Activated CD8-positive, alpha-beta T cell treated with anti-CD3 and anti-CD28 coated beads for 36 hours (primary cell): ENCODE measurements around the gene PTPRN2. TPM values are rescaled to one million over a fixed set of nuclear protein-coding genes. Genes with fewer than 3 reads are reported as not detected.

Experiments
- ATAC-seq: fragments of 200-7000 bp; cut with Tn5 transposase; one replicate; pipeline ENCODE4 v1.10.0; 2021; ENCODE audit warnings: mild to moderate bottlenecking, moderate library complexity
- CTCF ChIA-PET: fragments of 350-600 bp; sonication (Branson Sonifier 250); formaldehyde crosslinking; loops from one replicate; lab custom pipeline; 2021; ENCODE audit warnings: antibody characterized with exemption; lab: Charles Lee
- POLR2A ChIA-PET: fragments of 350-600 bp; sonication (Branson Sonifier 250); formaldehyde crosslinking; loops from one replicate; lab custom pipeline; 2021; ENCODE audit warnings: antibody characterized with exemption; lab: Charles Lee
- DNase-seq: peaks from one replicate; pipeline ENCODE4 v3.0.0-alpha.2; 2020
- H3K27ac Mint-ChIP-seq: one replicate; pipeline ENCODE4 v1.8.0; 2021; ENCODE audit warnings: mild to moderate bottlenecking, mixed read lengths
- H3K27me3 Mint-ChIP-seq: one replicate; pipeline ENCODE4 v1.8.0; 2021; ENCODE audit warnings: mixed read lengths
- H3K36me3 Mint-ChIP-seq: one replicate; pipeline ENCODE4 v1.8.0; 2021; ENCODE audit warnings: low read depth, mixed read lengths
- H3K4me1 Mint-ChIP-seq: one replicate; pipeline ENCODE4 v1.8.0; 2021; ENCODE audit warnings: low read depth, mixed read lengths
- H3K4me3 Mint-ChIP-seq: one replicate; pipeline ENCODE4 v1.8.0; 2021; ENCODE audit warnings: mild to moderate bottlenecking, moderate library complexity, mixed read lengths
- H3K9me3 Mint-ChIP-seq: one replicate; pipeline ENCODE4 v1.8.0; 2021; ENCODE audit warnings: mixed read lengths
- CTCF ChIP-seq: fragments of 200-600 bp; IDR thresholded peaks from one replicate; pipeline ENCODE4 v1.8.0; 2022; ENCODE audit warnings: antibody characterized with exemption, mild to moderate bottlenecking
- intact Hi-C: fragments of 100-400 bp; cut with micrococcal nuclease; formaldehyde crosslinking; loops from one replicate; pipeline ENCODE4 v1.10.0; 2022
- total RNA-seq, 2 experiments: library from RNA; stranded (reverse); gene quantifications; one replicate each; pipeline ENCODE4 v1.2.3, GENCODE V29; 2021

PTPRN2 gene
- total RNA-seq, 2 experiments from 2014 or later = 0.49 to 0.65 TPM

- CTCF ChIA-PET = interaction anchor here (1.5 kb wide), 1 partner anchor 21 kb away, joined by 4 read pairs; no protein-coding TSS in a partner anchor
- H3K4me3 Mint-ChIP-seq = no peak overlapping the region
- H3K4me1 Mint-ChIP-seq = no peaks in the 10 kb centered on the region
- no peaks in the 10 kb centered on the region for H3K27me3 Mint-ChIP-seq
- H3K36me3 Mint-ChIP-seq = no peaks in the 10 kb centered on the region
- POLR2A ChIA-PET = no interaction called here
- DNase-seq (no peak), ATAC-seq (no peak)
- no peak overlapping the region for H3K27ac Mint-ChIP-seq
- TF ChIP-seq CTCF = no peak
- intact Hi-C loops = no loop called here
- peaks cover 2% of the 10 kb centered on the region for H3K9me3 Mint-ChIP-seq
Observed at GRCh38 chr7:158443014-158443687, 144.5 kb downstream of the PTPRN2 start.

GRCh38 chr7:158442260-158442659, 145.4 kb downstream of the PTPRN2 start:
- intact Hi-C loops = no loop called here
- H3K9me3 Mint-ChIP-seq = peaks cover 2% of the 10 kb centered on the region
- CTCF ChIA-PET = no interaction called here

GRCh38 chr7:158439035-158439434, 148.6 kb downstream of the PTPRN2 start:
- intact Hi-C loops = no loop called here
- no peak for TF ChIP-seq CTCF
- Mint-ChIP-seq H3K9me3 (peaks cover 2% of the 10 kb centered on the region), H3K4me1 (no peaks in the 10 kb centered on the region), H3K36me3 (no peaks in the 10 kb centered on the region), H3K27ac (no peak overlapping the region), H3K4me3 (no peak overlapping the region), H3K27me3 (peaks cover 9% of the 10 kb centered on the region)
- DNase-seq (no peak), ATAC-seq (no peak)
- ChIA-PET POLR2A (no interaction called here), CTCF (no interaction called here)

More at GRCh38 chr7:158442260-158442659, 145.4 kb downstream of the PTPRN2 start:
- Mint-ChIP-seq H3K4me1 (no peaks in the 10 kb centered on the region), H3K27me3 (no peaks in the 10 kb centered on the region), H3K27ac (no peak overlapping the region), H3K36me3 (no peaks in the 10 kb centered on the region), H3K4me3 (no peak overlapping the region)
- no peak for TF ChIP-seq CTCF
- ATAC-seq (no peak), DNase-seq (no peak)
- POLR2A ChIA-PET = no interaction called here

GRCh38 chr7:158432369-158433341, 155.0 kb downstream of the PTPRN2 start:
- Mint-ChIP-seq H3K27me3 (peaks cover 15% of the 10 kb centered on the region), H3K4me1 (no peaks in the 10 kb centered on the region), H3K27ac (no peak overlapping the region), H3K36me3 (no peaks in the 10 kb centered on the region), H3K4me3 (no peak overlapping the region), H3K9me3 (no peaks in the 10 kb centered on the region)
- POLR2A ChIA-PET = no interaction called here
- CTCF ChIA-PET = interaction anchor here (1.6 kb wide), 1 partner anchor 13 kb away, joined by 6 read pairs; no protein-coding TSS in a partner anchor
- intact Hi-C loops = no loop called here
- ATAC-seq = no peak
- no peak for TF ChIP-seq CTCF
- no peak for DNase-seq

- ChIA-PET CTCF (no interaction called here), POLR2A (no interaction called here)
- Mint-ChIP-seq H3K36me3 (no peaks in the 10 kb centered on the region), H3K4me1 (no peaks in the 10 kb centered on the region), H3K4me3 (no peak overlapping the region), H3K27ac (no peak overlapping the region), H3K9me3 (no peaks in the 10 kb centered on the region), H3K27me3 (peaks cover 13% of the 10 kb centered on the region)
- no peak for DNase-seq
- no peak for ATAC-seq
- intact Hi-C loops = no loop called here
- TF ChIP-seq CTCF = no peak
Observed at GRCh38 chr7:158431941-158432347, 155.7 kb downstream of the PTPRN2 start.
